ENCODE measurements around the gene MAP4K2.

MAP4K2 gene

GRCh38 chr11:64794526-64794925 lies 8.5 kb downstream of the MAP4K2 start:
- FAIRE-seq (no peak), DNase-seq (ENCODE audit: insufficient read length, low spot score) (no peak)

GRCh38 chr11:64793271-64794160 lies 9.5 kb downstream of the MAP4K2 start:
- no peak for FAIRE-seq
- DNase-seq (ENCODE audit: insufficient read length, low spot score) = no peak

- DNase-seq (ENCODE audit: insufficient read length, low spot score) = no peak
- FAIRE-seq = no peak
Measured at GRCh38 chr11:64792482-64792881, 10.5 kb downstream of the MAP4K2 start.

GRCh38 chr11:64791781-64792291 lies 11.2 kb downstream of the MAP4K2 start:
- FAIRE-seq = no peak

GRCh38 chr11:64790205-64791095 lies 12.6 kb downstream of the MAP4K2 start:
- DNase-seq (ENCODE audit: insufficient read length, low spot score) = no peak
- no peak for FAIRE-seq

More at GRCh38 chr11:64791781-64792291, 11.2 kb downstream of the MAP4K2 start:
- no peak for DNase-seq (ENCODE audit: insufficient read length, low spot score)

- DNase-seq (ENCODE audit: insufficient read length, low spot score) (no peak), FAIRE-seq (no peak)
Measured at GRCh38 chr11:64789331-64790204, 13.4 kb downstream of the MAP4K2 start.

- no peak for FAIRE-seq
Measured at GRCh38 chr11:64788321-64789215, 14.4 kb downstream of the MAP4K2 start.

GRCh38 chr11:64787526-64788320 lies 15.3 kb downstream of the MAP4K2 start:
- FAIRE-seq (no peak), DNase-seq (ENCODE audit: insufficient read length, low spot score) (peak; percentile 45)

More at GRCh38 chr11:64788321-64789215, 14.4 kb downstream of the MAP4K2 start:
- DNase-seq (ENCODE audit: insufficient read length, low spot score) = no peak

GRCh38 chr11:64786308-64786707 lies 16.7 kb downstream of the MAP4K2 start:
- no peak for DNase-seq (ENCODE audit: insufficient read length, low spot score)
- no peak for FAIRE-seq

- DNase-seq (ENCODE audit: insufficient read length, low spot score) = no peak
- FAIRE-seq = no peak
Measured at GRCh38 chr11:64784813-64785581, 18.0 kb downstream of the MAP4K2 start.

- DNase-seq (ENCODE audit: insufficient read length, low spot score) (peak; percentile 98), FAIRE-seq (peak; percentile 92)
Measured at GRCh38 chr11:64778473-64779298, 24.3 kb downstream of the MAP4K2 start, which contains the start of gene SF1. Gene SF1, minus strand, starts transcription at chr11:64778542. Its CDS starts 150 bp downstream, at chr11:64778392.

- FAIRE-seq (no peak), DNase-seq (ENCODE audit: insufficient read length, low spot score) (no peak)
Measured at GRCh38 chr11:64778223-64778472, 24.9 kb downstream of the MAP4K2 start.

- DNase-seq (ENCODE audit: insufficient read length, low spot score) (peak; percentile 91), FAIRE-seq (no peak)
Measured at GRCh38 chr11:64777449-64778222, 25.4 kb downstream of the MAP4K2 start.

- no peak for FAIRE-seq
- no peak for DNase-seq (ENCODE audit: insufficient read length, low spot score)
Measured at GRCh38 chr11:64776875-64777274, 26.1 kb downstream of the MAP4K2 start.

GRCh38 chr11:64776425-64776824 lies 26.6 kb downstream of the MAP4K2 start:
- DNase-seq (ENCODE audit: insufficient read length, low spot score) = no peak
- no peak for FAIRE-seq

GRCh38 chr11:64774144-64774543 lies 28.9 kb downstream of the MAP4K2 start:
- FAIRE-seq = no peak
- no peak for DNase-seq (ENCODE audit: insufficient read length, low spot score)

Data from HTR-8/SVneo (cell line).